C4-2B (cell line): ENCODE results near the gene OR52N2.

Experiments used
- H3K27ac ChIP-seq: fragments of 450-650 bp; 2 replicates; pipeline ENCODE4 v1.5.1; 2017
- CTCF ChIP-seq: fragments of 450-650 bp; conservative IDR thresholded peaks from 2 replicates; pipeline ENCODE4 v1.5.1; 2017; ENCODE audit warnings: mild to moderate bottlenecking
- ZFX ChIP-seq: fragments of 450-650 bp; IDR thresholded peaks from 2 replicates; pipeline ENCODE4 v1.6.1; 2017

OR52N2 gene

DNA sequence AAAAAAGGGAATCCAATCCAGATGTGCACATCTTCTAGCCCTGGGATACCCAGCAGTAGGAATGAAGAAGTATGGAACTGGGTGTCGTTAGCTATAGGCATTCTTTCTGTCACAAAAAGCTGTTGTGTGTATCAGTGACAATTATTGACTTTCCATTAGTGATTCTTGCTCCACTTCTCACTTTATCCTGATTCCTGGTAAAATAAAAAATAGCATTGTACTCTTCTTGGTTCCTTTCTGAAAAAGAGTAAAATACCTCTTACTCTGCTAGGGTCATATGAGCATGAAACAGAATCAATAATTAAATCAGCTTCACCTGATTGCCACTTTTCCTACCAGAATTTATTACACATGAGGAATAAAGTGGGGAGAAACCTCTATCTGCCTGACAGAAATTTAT lies 33.1 kb downstream of the OR52N2 start, which contains the start of gene OR52E6:
TSS of gene OR52E6 (minus strand) at position 101 of the 400 bp plus-strand sequence. CDS start at position 101, 0 bp downstream.
- H3K27ac ChIP-seq = no peak within 1 kb of the TSS
- TF ChIP-seq ZFX (no peak), CTCF (no peak)

DNA sequence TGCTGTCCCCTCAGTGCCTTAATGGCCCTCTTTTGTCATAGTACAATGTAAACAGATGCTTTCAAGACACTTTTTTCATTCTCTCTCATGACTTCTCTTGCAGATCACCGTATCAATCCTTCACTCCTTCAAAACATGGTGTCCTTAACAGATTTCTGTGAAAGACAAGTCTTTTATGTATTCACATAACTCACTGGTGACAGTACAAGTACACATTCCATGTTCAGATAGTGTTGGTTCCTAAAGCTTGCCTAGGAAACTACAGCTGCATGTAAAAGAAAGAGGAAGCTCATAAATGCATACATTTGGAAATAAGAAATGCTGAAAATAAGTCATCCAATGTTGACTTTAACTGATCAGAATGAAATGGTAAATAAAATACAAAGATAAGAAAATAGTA lies 38.0 kb downstream of the OR52N2 start:
- TF ChIP-seq CTCF (no peak), ZFX (no peak)
- no peak overlapping the region for H3K27ac ChIP-seq

- no peak for TF ChIP-seq ZFX
- TF ChIP-seq CTCF = no peak
- no peak overlapping the region for H3K27ac ChIP-seq
Measured at GRCh38 chr11:5847711-5848110, 39.0 kb downstream of the OR52N2 start.

DNA sequence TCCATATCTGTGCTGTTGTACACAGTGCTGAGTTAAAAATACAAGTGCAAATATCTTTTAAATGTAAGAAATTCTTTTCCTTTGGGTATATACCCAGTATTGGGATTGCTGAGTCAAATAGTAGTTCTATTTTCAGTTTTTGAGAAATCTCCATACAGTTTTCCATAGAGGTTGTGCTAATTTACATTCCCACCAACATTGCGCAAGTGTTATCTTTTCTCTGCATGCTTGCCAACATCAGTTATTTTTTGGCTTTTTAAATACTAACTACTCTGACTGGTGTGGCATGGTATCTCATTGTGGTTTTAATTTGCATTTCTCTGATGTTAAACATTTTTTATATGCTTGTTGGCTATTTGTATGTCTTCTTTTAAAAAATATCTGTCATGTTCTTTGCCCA lies 42.3 kb downstream of the OR52N2 start:
- TF ChIP-seq ZFX = no peak
- TF ChIP-seq CTCF = no peak
- no peak overlapping the region for H3K27ac ChIP-seq

GRCh38 chr11:5857590-5857989 lies 48.9 kb downstream of the OR52N2 start, which contains the start of gene OR52E8:
OR52E8 (minus strand) TSS chr11:5857690; CDS start chr11:5857690, 0 bp downstream.
- TF ChIP-seq ZFX (no peak), CTCF (no peak)
- no peak within 1 kb of the TSS for H3K27ac ChIP-seq

DNA sequence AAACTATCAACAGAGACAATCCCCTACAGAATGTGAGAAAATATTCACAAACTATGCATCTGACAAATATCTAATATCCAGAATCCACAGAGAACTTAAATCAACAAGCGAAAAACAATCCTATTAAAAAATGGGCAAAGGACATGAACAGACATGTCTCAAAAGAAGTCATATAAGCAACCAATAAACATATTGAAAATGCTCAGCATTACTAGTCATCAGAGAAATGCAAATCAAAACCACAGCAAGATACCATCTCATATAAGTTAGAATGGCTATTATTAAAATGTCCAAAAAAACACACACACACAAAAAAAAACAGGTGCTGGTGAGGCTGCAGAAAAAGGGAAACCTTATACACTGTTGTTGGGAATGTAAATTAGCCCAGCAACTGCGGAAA lies 57.1 kb downstream of the OR52N2 start:
- TF ChIP-seq ZFX = no peak
- TF ChIP-seq CTCF = no peak
- no peak overlapping the region for H3K27ac ChIP-seq
